Measurements from ENCODE around the gene MEGF11. TPM values are rescaled to one million over a fixed set of nuclear protein-coding genes. Genes with fewer than 3 reads are reported as not detected.

The MEGF11 gene
- total and polyA plus RNA-seq, 7 donors, result 0.04 to 0.05 TPM; not detected in 5

GRCh38 chr15:66167854-66168253, 85.7 kb downstream of the MEGF11 start:
- intact Hi-C loops (cut with DNase I), result no loop called here
- Histone ChIP-seq H3K9me3 (no peaks in the 10 kb centered on the region), H3K27ac (no peak overlapping the region), H3K27me3 (ENCODE audit: insufficient read depth in 3 of 3, low read length in 2 of 3) (peaks cover 0 to 5% (median 0%) of the 10 kb centered on the region in 3 donors), H3K4me3 (no peak overlapping the region), H3K4me1 (no peaks in the 10 kb centered on the region), H3K36me3 (ENCODE audit: insufficient read depth in 1 of 2, low read depth in 1 of 2) (no peaks in the 10 kb centered on the region)
- WGBS, 3 donors, result 84% methylated on average over 7 of the region's 7 CpGs
- TF ChIP-seq CTCF (IDR thresholded peaks at IDR 0.05), result no peak
- no peak for DNase-seq
- no peak for ATAC-seq

- Histone ChIP-seq H3K27ac (no peak overlapping the region), H3K36me3 (ENCODE audit: insufficient read depth in 1 of 2, low read depth in 1 of 2) (no peaks in the 10 kb centered on the region), H3K4me1 (no peaks in the 10 kb centered on the region), H3K4me3 (no peak overlapping the region), H3K9me3 (no peaks in the 10 kb centered on the region), H3K27me3 (ENCODE audit: insufficient read depth in 3 of 3, low read length in 2 of 3) (no peaks in the 10 kb centered on the region)
- DNase-seq (no peak), ATAC-seq (no peak)
- no peak for TF ChIP-seq CTCF (IDR thresholded peaks at IDR 0.05)
- 84 to 91% (median 86%) methylated on average over 6 of the region's 6 CpGs for WGBS, 3 donors
- intact Hi-C loops (cut with DNase I), result no loop called here
These were observed 87.7 kb downstream of the MEGF11 start for GRCh38 chr15:66165856-66166255.

GRCh38 chr15:66164788-66165187, 88.8 kb downstream of the MEGF11 start:
- DNase-seq (no peak), ATAC-seq (no peak)
- H3K9me3 ChIP-seq, result no peaks in the 10 kb centered on the region
- no peaks in the 10 kb centered on the region for H3K27me3 ChIP-seq (ENCODE audit: insufficient read depth in 3 of 3, low read length in 2 of 3)
- WGBS, 3 donors, result 57 to 64% (median 60%) methylated on average over 4 of the region's 4 CpGs
- no peaks in the 10 kb centered on the region for H3K36me3 ChIP-seq (ENCODE audit: insufficient read depth in 1 of 2, low read depth in 1 of 2)
- no peak for TF ChIP-seq CTCF (IDR thresholded peaks at IDR 0.05)
- H3K4me1 ChIP-seq, result no peaks in the 10 kb centered on the region
- no peak overlapping the region for H3K27ac ChIP-seq
- H3K4me3 ChIP-seq, result no peak overlapping the region
- intact Hi-C loops (cut with DNase I), result no loop called here

- 48 to 53% (median 51%) methylated on average over 9 of the region's 9 CpGs for WGBS, 3 donors
- Histone ChIP-seq H3K27ac (no peak overlapping the region), H3K9me3 (no peaks in the 10 kb centered on the region), H3K27me3 (ENCODE audit: insufficient read depth in 3 of 3, low read length in 2 of 3) (no peaks in the 10 kb centered on the region), H3K4me1 (no peaks in the 10 kb centered on the region), H3K36me3 (ENCODE audit: insufficient read depth in 1 of 2, low read depth in 1 of 2) (no peaks in the 10 kb centered on the region), H3K4me3 (no peak overlapping the region)
- intact Hi-C loops (cut with DNase I), result no loop called here
- TF ChIP-seq CTCF (IDR thresholded peaks at IDR 0.05), result no peak
- peak in 1 of 4 donors; percentile 41 for ATAC-seq
- DNase-seq, result no peak
These were observed 90.0 kb downstream of the MEGF11 start for GRCh38 chr15:66163553-66163952.

- no peak for TF ChIP-seq CTCF (IDR thresholded peaks at IDR 0.05)
- H3K9me3 ChIP-seq, result no peaks in the 10 kb centered on the region
- no peak overlapping the region for H3K4me3 ChIP-seq
- H3K4me1 ChIP-seq, result no peaks in the 10 kb centered on the region
- DNase-seq (no peak), ATAC-seq (no peak)
- intact Hi-C loops (cut with DNase I), result no loop called here
- no peaks in the 10 kb centered on the region for H3K36me3 ChIP-seq (ENCODE audit: insufficient read depth in 1 of 2, low read depth in 1 of 2)
- 71 to 84% (median 74%) methylated on average over 2 of the region's 2 CpGs for WGBS, 3 donors
- H3K27ac ChIP-seq, result no peak overlapping the region
- no peaks in the 10 kb centered on the region for H3K27me3 ChIP-seq (ENCODE audit: insufficient read depth in 3 of 3, low read length in 2 of 3)
These were observed 91.3 kb downstream of the MEGF11 start for GRCh38 chr15:66162286-66162685.
